Activated CD4-positive, alpha-beta T cell treated with anti-CD3 and anti-CD28 coated beads for 24 hours (primary cell): ENCODE measurements around the gene NRAP.

Source experiments
- DNase-seq, 2 donors: peaks; one replicate each; pipeline ENCODE4 v3.0.0-alpha.2; 2020; ENCODE audit warnings: low read depth in 2 of 2

Gene NRAP

GRCh38 chr10:113563306-113564088 lies 100.3 kb downstream of the NRAP start:
- peak; percentile 48 to 69 for DNase-seq

GRCh38 chr10:113562704-113563103 lies 101.1 kb downstream of the NRAP start:
- DNase-seq, result no peak

- no peak for DNase-seq
These were observed 101.8 kb downstream of the NRAP start for GRCh38 chr10:113562069-113562468.

- DNase-seq, result no peak
These were observed 102.6 kb downstream of the NRAP start for GRCh38 chr10:113561214-113561613.

- no peak for DNase-seq
These were observed 103.8 kb downstream of the NRAP start for GRCh38 chr10:113560071-113560470.

- no peak for DNase-seq
These were observed 105.9 kb downstream of the NRAP start for GRCh38 chr10:113557903-113558321.

GRCh38 chr10:113557424-113557862 lies 106.4 kb downstream of the NRAP start:
- no peak for DNase-seq

GRCh38 chr10:113555751-113556150 lies 108.1 kb downstream of the NRAP start:
- DNase-seq, result no peak

GRCh38 chr10:113555245-113555644 lies 108.6 kb downstream of the NRAP start:
- DNase-seq, result no peak

- DNase-seq, result no peak
These were observed 109.6 kb downstream of the NRAP start for GRCh38 chr10:113554214-113554613.

GRCh38 chr10:113553149-113553548 lies 110.7 kb downstream of the NRAP start:
- DNase-seq, result no peak

GRCh38 chr10:113552701-113553100 lies 111.1 kb downstream of the NRAP start, which contains the start of gene HABP2:
Gene HABP2, plus strand, starts transcription at chr10:113553053. Its CDS starts 69 bp downstream, at chr10:113553122.
- DNase-seq, result no peak

- DNase-seq, result no peak
These were observed 111.8 kb downstream of the NRAP start for GRCh38 chr10:113552014-113552413.

GRCh38 chr10:113550365-113550764 lies 113.5 kb downstream of the NRAP start:
- DNase-seq, result no peak

GRCh38 chr10:113549856-113550255 lies 114.0 kb downstream of the NRAP start:
- no peak for DNase-seq

- no peak for DNase-seq
These were observed 116.4 kb downstream of the NRAP start for GRCh38 chr10:113547426-113547825.

GRCh38 chr10:113544392-113544791 lies 119.4 kb downstream of the NRAP start:
- no peak for DNase-seq

- DNase-seq, result no peak
These were observed 120.5 kb downstream of the NRAP start for GRCh38 chr10:113543107-113543955.

- no peak for DNase-seq
These were observed 122.3 kb downstream of the NRAP start for GRCh38 chr10:113541549-113541927.

- no peak for DNase-seq
These were observed 122.8 kb downstream of the NRAP start for GRCh38 chr10:113540845-113541548.

GRCh38 chr10:113539789-113540188 lies 124.1 kb downstream of the NRAP start:
- no peak for DNase-seq
